Activated naive CD8-positive, alpha-beta T cell treated with anti-CD3 and anti-CD28 coated beads, Interleukin-2, amount 50 U/mL, for 16 hours (primary cell): ENCODE results near the gene TMEM8B.
"Not testable (repeated sequence)": the region's sequence is repeated elsewhere in the genome, so short reads cannot be mapped to it uniquely, and the experiment has no call there.

Source experiments
- DNase-seq: peaks from one replicate; pipeline ENCODE4 v3.0.0-alpha.2; 2020; ENCODE audit warnings: low read depth, low spot score

Gene TMEM8B

GRCh38 chr9:35867538-35867937 lies 38.5 kb downstream of the TMEM8B start:
- no peak for DNase-seq

- DNase-seq = no peak
Observed at GRCh38 chr9:35868933-35869332, 39.9 kb downstream of the TMEM8B start.

GRCh38 chr9:35869621-35870216 lies 40.7 kb downstream of the TMEM8B start:
- no peak for DNase-seq

- no peak for DNase-seq
Observed at GRCh38 chr9:35870351-35870923, 41.4 kb downstream of the TMEM8B start, which contains the start of gene OR13J1. TSS of gene OR13J1 (minus strand) at chr9:35870401. CDS start at chr9:35870401, 0 bp downstream.

- DNase-seq = no peak
Observed at GRCh38 chr9:35871545-35871944, 42.5 kb downstream of the TMEM8B start.

- DNase-seq = no peak
Observed at GRCh38 chr9:35872505-35872904, 43.5 kb downstream of the TMEM8B start.

- peak; percentile 62 for DNase-seq
Observed at GRCh38 chr9:35882263-35882848, 53.3 kb downstream of the TMEM8B start.

- no peak for DNase-seq
Observed at GRCh38 chr9:35882996-35883395, 54.0 kb downstream of the TMEM8B start.

GRCh38 chr9:35884908-35885307 lies 55.9 kb downstream of the TMEM8B start:
- DNase-seq = not testable (repeated sequence)

- no peak for DNase-seq
Observed at GRCh38 chr9:35891646-35892045, 62.6 kb downstream of the TMEM8B start.

- no peak for DNase-seq
Observed at GRCh38 chr9:35892051-35892450, 63.0 kb downstream of the TMEM8B start.

GRCh38 chr9:35896570-35896969 lies 67.5 kb downstream of the TMEM8B start:
- DNase-seq = no peak

GRCh38 chr9:35897376-35898099 lies 68.5 kb downstream of the TMEM8B start:
- not testable (repeated sequence) for DNase-seq

- DNase-seq = no peak
Observed at GRCh38 chr9:35898337-35898736, 69.3 kb downstream of the TMEM8B start.

- DNase-seq = no peak
Observed at GRCh38 chr9:35899021-35899420, 70.0 kb downstream of the TMEM8B start.

GRCh38 chr9:35903049-35903448 lies 74.0 kb downstream of the TMEM8B start:
- no peak for DNase-seq

GRCh38 chr9:35904338-35904737 lies 75.3 kb downstream of the TMEM8B start:
- no peak for DNase-seq

- DNase-seq = no peak
Observed at GRCh38 chr9:35905051-35905781, 76.2 kb downstream of the TMEM8B start.

- DNase-seq = no peak
Observed at GRCh38 chr9:35905912-35906679, 77.1 kb downstream of the TMEM8B start, which contains the start of gene HRCT1. TSS of gene HRCT1 (plus strand) at chr9:35906202. CDS start at chr9:35906288, 86 bp downstream.

- DNase-seq = no peak
Observed at GRCh38 chr9:35906923-35907699, 78.1 kb downstream of the TMEM8B start.
